ENCODE results near the gene IL4R. TPM values are rescaled to one million over a fixed set of nuclear protein-coding genes. Genes with fewer than 3 reads are reported as not detected.
A peak's percentile ranks its signal among the peaks of the same experiment; 100 is the strongest.

The IL4R gene
- total and polyA plus RNA-seq, 2 experiments from 2014 or later = 38.1 to 66.1 TPM

DNA sequence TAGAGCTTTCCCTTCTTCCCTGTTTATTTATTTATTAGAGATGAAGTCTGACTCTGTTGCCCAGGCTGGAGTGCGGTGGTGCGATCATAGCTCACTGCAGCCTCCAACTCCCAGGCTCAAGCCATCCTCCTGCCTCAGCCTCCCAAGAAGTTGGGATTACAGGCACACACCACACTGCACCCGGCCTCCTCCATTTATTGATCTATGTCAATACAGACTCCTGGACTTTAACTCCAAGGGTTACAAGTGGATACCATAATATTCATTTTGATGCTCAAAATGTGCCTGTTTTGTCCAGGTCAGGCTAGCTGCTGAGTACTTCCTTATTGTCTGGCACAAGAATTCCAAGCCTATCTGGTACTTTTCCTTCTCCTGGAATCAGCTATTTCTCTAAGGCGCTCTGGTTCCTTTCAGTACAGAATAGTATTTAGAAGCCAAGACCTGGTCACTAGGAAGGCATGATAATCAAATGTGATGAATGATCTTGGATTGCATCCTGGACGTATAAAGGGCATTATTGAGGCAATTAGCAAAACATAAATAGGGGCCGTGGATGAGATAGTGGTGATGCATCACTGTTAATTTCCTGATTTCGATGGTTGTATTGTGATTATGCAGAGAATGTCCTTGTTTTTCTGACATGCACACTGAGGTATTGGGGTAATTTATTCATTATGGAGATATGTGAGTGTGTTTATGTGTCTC, 21.7 kb downstream of the IL4R start:
- DNase-seq (ENCODE audit: low read depth in 1 of 2, low spot score in 1 of 2) = no peak
- H3K36me3 ChIP-seq = peaks cover 3% of the 10 kb centered on the region
- TF ChIP-seq, protein P1, sequence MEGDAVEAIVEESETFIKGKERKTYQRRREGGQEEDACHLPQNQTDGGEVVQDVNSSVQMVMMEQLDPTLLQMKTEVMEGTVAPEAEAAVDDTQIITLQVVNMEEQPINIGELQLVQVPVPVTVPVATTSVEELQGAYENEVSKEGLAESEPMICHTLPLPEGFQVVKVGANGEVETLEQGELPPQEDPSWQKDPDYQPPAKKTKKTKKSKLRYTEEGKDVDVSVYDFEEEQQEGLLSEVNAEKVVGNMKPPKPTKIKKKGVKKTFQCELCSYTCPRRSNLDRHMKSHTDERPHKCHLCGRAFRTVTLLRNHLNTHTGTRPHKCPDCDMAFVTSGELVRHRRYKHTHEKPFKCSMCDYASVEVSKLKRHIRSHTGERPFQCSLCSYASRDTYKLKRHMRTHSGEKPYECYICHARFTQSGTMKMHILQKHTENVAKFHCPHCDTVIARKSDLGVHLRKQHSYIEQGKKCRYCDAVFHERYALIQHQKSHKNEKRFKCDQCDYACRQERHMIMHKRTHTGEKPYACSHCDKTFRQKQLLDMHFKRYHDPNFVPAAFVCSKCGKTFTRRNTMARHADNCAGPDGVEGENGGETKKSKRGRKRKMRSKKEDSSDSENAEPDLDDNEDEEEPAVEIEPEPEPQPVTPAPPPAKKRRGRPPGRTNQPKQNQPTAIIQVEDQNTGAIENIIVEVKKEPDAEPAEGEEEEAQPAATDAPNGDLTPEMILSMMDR (IDR thresholded peaks at IDR 0.05; ENCODE audit: low read depth, low read length) = no peak
- H3K4me3 ChIP-seq = no peak overlapping the region
- H3K9me3 ChIP-seq (ENCODE audit: low read depth) = no peaks in the 10 kb centered on the region
- H3K27me3 ChIP-seq = no peaks in the 10 kb centered on the region
- H3K27ac ChIP-seq = no peak overlapping the region
- H3K4me1 ChIP-seq (ENCODE audit: low read depth) = no peaks in the 10 kb centered on the region

DNA sequence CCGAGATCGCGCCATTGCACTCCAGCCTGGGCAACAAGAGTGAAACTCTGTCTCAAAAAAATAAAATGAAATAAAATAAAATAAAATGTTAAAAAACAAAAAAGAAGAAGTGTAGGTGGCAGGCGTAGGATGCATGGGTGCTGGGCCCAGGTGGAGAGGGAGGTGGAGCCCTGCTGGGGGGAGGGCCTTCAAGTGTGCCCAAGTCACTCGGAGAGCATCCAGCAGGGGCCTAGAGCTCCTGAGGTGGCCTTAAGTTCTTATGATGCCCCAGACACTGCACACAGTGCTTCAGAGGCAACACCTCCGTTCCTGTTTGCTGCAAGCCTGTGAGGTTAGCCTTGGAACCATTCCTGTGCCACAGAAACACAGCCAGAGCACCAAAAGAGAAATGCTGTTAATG, 23.2 kb downstream of the IL4R start:
- Histone ChIP-seq H3K9me3 (ENCODE audit: low read depth) (no peaks in the 10 kb centered on the region), H3K27ac (no peak overlapping the region), H3K4me3 (no peak overlapping the region), H3K27me3 (no peaks in the 10 kb centered on the region), H3K4me1 (ENCODE audit: low read depth) (no peaks in the 10 kb centered on the region), H3K36me3 (peaks cover 3% of the 10 kb centered on the region)
- TF ChIP-seq, protein P1 (IDR thresholded peaks at IDR 0.05; ENCODE audit: low read depth, low read length) = no peak
- no peak for DNase-seq (ENCODE audit: low read depth in 1 of 2, low spot score in 1 of 2)

DNA sequence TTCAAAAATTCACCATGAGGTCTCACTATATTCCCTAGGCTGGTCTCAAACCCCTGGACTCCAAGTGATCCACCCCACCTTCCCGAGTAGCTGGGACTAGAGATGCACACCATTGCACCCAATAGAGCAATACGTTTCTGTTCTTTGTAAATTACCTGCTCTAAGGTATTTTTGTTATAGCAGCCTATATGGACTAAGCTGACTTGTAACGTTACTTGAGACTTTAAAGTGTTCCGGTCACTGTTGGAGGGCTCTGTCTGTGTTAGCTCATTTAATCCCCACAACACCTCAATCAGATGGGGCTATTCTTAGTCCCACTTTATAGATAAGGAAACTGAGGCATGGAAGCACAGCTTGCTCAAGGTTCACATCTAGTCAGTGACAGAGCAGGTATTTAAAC, 25.4 kb downstream of the IL4R start:
- TF ChIP-seq, protein P1 (IDR thresholded peaks at IDR 0.05; ENCODE audit: low read depth, low read length) = no peak
- Histone ChIP-seq H3K36me3 (peaks cover 8% of the 10 kb centered on the region), H3K27ac (no peak overlapping the region), H3K4me3 (no peak overlapping the region), H3K9me3 (ENCODE audit: low read depth) (no peaks in the 10 kb centered on the region), H3K27me3 (no peaks in the 10 kb centered on the region), H3K4me1 (ENCODE audit: low read depth) (no peaks in the 10 kb centered on the region)
- DNase-seq (ENCODE audit: low read depth in 1 of 2, low spot score in 1 of 2) = no peak

DNA sequence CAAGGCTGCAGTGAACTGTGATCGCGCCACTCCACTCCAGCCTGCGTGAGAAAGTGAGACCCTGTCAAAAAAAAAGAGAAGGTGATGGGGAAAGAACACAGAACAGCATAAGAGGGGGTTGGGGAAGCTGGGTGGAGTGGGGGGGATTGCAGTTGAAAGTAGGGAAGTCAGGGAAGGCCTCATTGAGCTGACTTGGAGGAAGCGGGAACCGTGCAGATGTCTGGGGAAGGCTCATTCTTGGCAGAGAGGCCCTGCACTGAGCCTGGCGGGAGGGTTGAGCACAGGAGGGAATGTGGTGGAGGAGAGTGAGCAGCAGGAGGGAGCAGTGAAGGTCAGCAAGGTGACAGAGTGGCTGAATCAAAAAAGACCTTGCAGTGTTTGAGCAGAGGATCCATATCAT, 26.9 kb downstream of the IL4R start:
- Histone ChIP-seq H3K27ac (peak overlapping the region; percentile 9), H3K4me1 (ENCODE audit: low read depth) (no peaks in the 10 kb centered on the region), H3K4me3 (no peak overlapping the region), H3K36me3 (peaks cover 11% of the 10 kb centered on the region), H3K27me3 (no peaks in the 10 kb centered on the region), H3K9me3 (ENCODE audit: low read depth) (no peaks in the 10 kb centered on the region)
- no peak for DNase-seq (ENCODE audit: low read depth in 1 of 2, low spot score in 1 of 2)
- TF ChIP-seq, protein P1 (IDR thresholded peaks at IDR 0.05; ENCODE audit: low read depth, low read length) = no peak

DNA sequence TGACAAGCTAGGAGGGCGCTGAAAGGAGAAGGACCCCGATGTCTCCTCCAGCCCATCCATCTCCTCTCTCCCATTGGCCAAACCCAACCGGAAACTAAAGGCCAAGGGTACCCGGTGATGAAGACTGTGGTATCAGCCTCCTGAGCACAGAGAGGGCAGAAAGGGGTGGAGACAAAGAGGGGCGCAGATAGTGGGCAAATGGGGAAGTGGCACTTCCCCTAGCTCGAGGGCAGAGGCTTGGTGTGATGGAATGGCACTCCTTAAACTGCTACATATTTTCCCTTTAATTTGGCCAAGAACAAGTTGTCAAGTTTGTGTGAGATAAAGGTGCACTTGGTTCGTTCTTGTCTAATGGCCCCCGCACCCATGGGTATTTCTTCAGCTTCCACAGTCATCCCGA, 27.8 kb downstream of the IL4R start:
- Histone ChIP-seq H3K36me3 (peaks cover 11% of the 10 kb centered on the region), H3K9me3 (ENCODE audit: low read depth) (no peaks in the 10 kb centered on the region), H3K4me1 (ENCODE audit: low read depth) (no peaks in the 10 kb centered on the region), H3K27ac (no peak overlapping the region), H3K27me3 (no peaks in the 10 kb centered on the region), H3K4me3 (no peak overlapping the region)
- DNase-seq (ENCODE audit: low read depth in 1 of 2, low spot score in 1 of 2) = no peak
- TF ChIP-seq, protein P1 (IDR thresholded peaks at IDR 0.05; ENCODE audit: low read depth, low read length) = no peak
